ENCODE measurements around the gene PMS2.
"Not testable (repeated sequence)": the region's sequence is repeated elsewhere in the genome, so short reads cannot be mapped to it uniquely, and the experiment has no call there.

- TF ChIP-seq GABPA (IDR thresholded peaks at IDR 0.05 in 1 of 2, conservative IDR thresholded peaks at IDR 0.05 in 1 of 2); SP1 (IDR thresholded peaks at IDR 0.05); RAD21 (IDR thresholded peaks at IDR 0.05); HNF4G (IDR thresholded peaks at IDR 0.05); YY1 (IDR thresholded peaks at IDR 0.05); EGR1 (IDR thresholded peaks at IDR 0.05; ENCODE audit: low read depth in 2 of 2); ZBTB33 (IDR thresholded peaks at IDR 0.05): not testable (repeated sequence)
- TF ChIP-seq, protein P1, sequence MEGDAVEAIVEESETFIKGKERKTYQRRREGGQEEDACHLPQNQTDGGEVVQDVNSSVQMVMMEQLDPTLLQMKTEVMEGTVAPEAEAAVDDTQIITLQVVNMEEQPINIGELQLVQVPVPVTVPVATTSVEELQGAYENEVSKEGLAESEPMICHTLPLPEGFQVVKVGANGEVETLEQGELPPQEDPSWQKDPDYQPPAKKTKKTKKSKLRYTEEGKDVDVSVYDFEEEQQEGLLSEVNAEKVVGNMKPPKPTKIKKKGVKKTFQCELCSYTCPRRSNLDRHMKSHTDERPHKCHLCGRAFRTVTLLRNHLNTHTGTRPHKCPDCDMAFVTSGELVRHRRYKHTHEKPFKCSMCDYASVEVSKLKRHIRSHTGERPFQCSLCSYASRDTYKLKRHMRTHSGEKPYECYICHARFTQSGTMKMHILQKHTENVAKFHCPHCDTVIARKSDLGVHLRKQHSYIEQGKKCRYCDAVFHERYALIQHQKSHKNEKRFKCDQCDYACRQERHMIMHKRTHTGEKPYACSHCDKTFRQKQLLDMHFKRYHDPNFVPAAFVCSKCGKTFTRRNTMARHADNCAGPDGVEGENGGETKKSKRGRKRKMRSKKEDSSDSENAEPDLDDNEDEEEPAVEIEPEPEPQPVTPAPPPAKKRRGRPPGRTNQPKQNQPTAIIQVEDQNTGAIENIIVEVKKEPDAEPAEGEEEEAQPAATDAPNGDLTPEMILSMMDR (IDR thresholded peaks at IDR 0.05; ENCODE audit: low read depth, low read length, missing input control), result not testable (repeated sequence)
- TF ChIP-seq, protein P2, sequence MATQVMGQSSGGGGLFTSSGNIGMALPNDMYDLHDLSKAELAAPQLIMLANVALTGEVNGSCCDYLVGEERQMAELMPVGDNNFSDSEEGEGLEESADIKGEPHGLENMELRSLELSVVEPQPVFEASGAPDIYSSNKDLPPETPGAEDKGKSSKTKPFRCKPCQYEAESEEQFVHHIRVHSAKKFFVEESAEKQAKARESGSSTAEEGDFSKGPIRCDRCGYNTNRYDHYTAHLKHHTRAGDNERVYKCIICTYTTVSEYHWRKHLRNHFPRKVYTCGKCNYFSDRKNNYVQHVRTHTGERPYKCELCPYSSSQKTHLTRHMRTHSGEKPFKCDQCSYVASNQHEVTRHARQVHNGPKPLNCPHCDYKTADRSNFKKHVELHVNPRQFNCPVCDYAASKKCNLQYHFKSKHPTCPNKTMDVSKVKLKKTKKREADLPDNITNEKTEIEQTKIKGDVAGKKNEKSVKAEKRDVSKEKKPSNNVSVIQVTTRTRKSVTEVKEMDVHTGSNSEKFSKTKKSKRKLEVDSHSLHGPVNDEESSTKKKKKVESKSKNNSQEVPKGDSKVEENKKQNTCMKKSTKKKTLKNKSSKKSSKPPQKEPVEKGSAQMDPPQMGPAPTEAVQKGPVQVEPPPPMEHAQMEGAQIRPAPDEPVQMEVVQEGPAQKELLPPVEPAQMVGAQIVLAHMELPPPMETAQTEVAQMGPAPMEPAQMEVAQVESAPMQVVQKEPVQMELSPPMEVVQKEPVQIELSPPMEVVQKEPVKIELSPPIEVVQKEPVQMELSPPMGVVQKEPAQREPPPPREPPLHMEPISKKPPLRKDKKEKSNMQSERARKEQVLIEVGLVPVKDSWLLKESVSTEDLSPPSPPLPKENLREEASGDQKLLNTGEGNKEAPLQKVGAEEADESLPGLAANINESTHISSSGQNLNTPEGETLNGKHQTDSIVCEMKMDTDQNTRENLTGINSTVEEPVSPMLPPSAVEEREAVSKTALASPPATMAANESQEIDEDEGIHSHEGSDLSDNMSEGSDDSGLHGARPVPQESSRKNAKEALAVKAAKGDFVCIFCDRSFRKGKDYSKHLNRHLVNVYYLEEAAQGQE (IDR thresholded peaks at IDR 0.05), result not testable (repeated sequence)
- TF ChIP-seq, protein P3, sequence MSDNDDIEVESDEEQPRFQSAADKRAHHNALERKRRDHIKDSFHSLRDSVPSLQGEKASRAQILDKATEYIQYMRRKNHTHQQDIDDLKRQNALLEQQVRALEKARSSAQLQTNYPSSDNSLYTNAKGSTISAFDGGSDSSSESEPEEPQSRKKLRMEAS (IDR thresholded peaks at IDR 0.05), result not testable (repeated sequence)
Measured at GRCh38 chr7:5924180-5924579, 84.7 kb downstream of the PMS2 start.
